Testis (tissue), 2 donors: ENCODE measurements around the gene SMG6.

Experiments used
- CTCF ChIP-seq, 3 experiments: fragments of 450-650 bp in 2 of 3; fragments of 200-600 bp in 1 of 3; sonication (generic) in 1 of 3; IDR thresholded peaks; one replicate each; pipeline ENCODE4 v1.5.1; 2016 to 2019; ENCODE audit warnings: antibody characterized with exemption in 3 of 3, mild to moderate bottlenecking in 2 of 3, moderate library complexity in 1 of 3
- POLR2A ChIP-seq: fragments of 450-650 bp; IDR thresholded peaks from one replicate; pipeline ENCODE4 v1.6.1; 2017; ENCODE audit warnings: antibody characterized with exemption, mild to moderate bottlenecking, moderate library complexity

DNA sequence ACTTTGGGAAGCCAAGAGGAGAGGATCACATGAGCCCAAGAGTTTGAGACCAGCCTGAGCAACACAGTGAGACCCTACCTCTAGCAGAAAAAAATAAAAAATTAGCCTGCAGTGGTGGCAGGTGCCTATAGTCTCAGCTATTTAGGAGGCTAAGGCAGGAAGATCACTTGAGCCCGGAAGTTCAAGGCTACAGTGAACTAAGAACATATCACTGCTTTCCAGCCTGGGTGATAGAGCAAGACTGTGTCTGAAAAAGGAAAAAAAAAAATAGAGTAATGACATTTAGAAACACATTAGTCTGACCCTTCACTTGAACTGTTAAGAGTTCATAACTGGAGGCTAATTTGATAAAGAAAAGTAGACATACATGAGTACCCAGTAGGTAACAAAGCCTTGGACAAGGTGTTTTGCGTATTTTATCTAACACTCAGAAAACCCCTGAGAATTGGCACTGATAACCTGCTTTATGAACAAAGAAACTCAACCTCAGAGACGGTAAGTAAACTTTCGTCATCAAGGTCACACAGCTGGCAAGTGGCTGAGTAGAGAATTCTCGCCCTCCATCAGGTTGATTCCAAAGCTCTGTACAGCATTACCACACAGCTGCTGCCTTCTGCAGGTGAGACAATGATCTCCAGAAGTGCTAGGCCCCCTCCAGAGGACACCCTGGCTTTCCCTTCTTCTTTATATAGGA is 101.1 kb downstream of the SMG6 start:
- no peak for TF ChIP-seq CTCF (IDR thresholded peaks at IDR 0.05)
- no peak for TF ChIP-seq POLR2A
